ENCODE results near the gene GSTM2.
A peak's percentile ranks its signal among the peaks of the same experiment; 100 is the strongest.

GSTM2 gene

GRCh38 chr1:109716570-109717090 is 48.8 kb downstream of the GSTM2 start:
- no peak for DNase-seq (ENCODE audit: low read depth)

GRCh38 chr1:109717729-109718128 is 49.9 kb downstream of the GSTM2 start:
- no peak for DNase-seq (ENCODE audit: low read depth)

GRCh38 chr1:109718495-109718894 is 50.6 kb downstream of the GSTM2 start:
- DNase-seq (ENCODE audit: low read depth): no peak

GRCh38 chr1:109719337-109719837 is 51.5 kb downstream of the GSTM2 start:
- DNase-seq (ENCODE audit: low read depth): peak; percentile 41

- no peak for DNase-seq (ENCODE audit: low read depth)
Measured at GRCh38 chr1:109721042-109721441, 53.2 kb downstream of the GSTM2 start.

- no peak for DNase-seq (ENCODE audit: low read depth)
Measured at GRCh38 chr1:109721971-109722370, 54.1 kb downstream of the GSTM2 start.

GRCh38 chr1:109722908-109723691 is 55.2 kb downstream of the GSTM2 start:
- DNase-seq (ENCODE audit: low read depth): peak; percentile 42
